GM23248 (cell line): ENCODE results near the gene PFKFB4. TPM values are rescaled to one million over a fixed set of nuclear protein-coding genes. Genes with fewer than 3 reads are reported as not detected.

Experiments used
- DNase-seq: peaks from one replicate; pipeline ENCODE4 v3.0.0-alpha.2; 2015
- H2AFZ ChIP-seq: fragments of 200-600 bp; sonication (generic); 2 replicates; pipeline ENCODE4 v1.6.1; 2016; ENCODE audit warnings: antibody characterized with exemption
- H3F3A ChIP-seq: fragments of 200-600 bp; sonication (generic); 2 replicates; pipeline ENCODE4 v1.6.1; 2016; ENCODE audit warnings: mild to moderate bottlenecking, antibody characterized with exemption, mixed run types; ENCODE audit not compliant: insufficient read depth
- H3K27ac ChIP-seq: fragments of 200-600 bp; sonication (generic); 2 replicates; pipeline ENCODE4 v1.5.1; 2016; ENCODE audit warnings: mild to moderate bottlenecking
- H3K27me3 ChIP-seq: fragments of 200-600 bp; sonication (generic); replicated peaks from 2 replicates; pipeline ENCODE4 v1.6.1; 2016; ENCODE audit warnings: mild to moderate bottlenecking; ENCODE audit not compliant: insufficient read depth
- H3K36me3 ChIP-seq: fragments of 200-600 bp; sonication (generic); 2 replicates; pipeline ENCODE4 v1.6.1; 2016; ENCODE audit warnings: low read depth, mild to moderate bottlenecking
- H3K4me1 ChIP-seq: fragments of 200-600 bp; sonication (generic); 2 replicates; pipeline ENCODE4 v1.6.1; 2016; ENCODE audit warnings: mild to moderate bottlenecking; ENCODE audit not compliant: insufficient read depth
- H3K4me2 ChIP-seq: fragments of 200-600 bp; sonication (generic); one replicate; pipeline ENCODE4 v1.6.1; 2016; ENCODE audit warnings: mild to moderate bottlenecking; ENCODE audit not compliant: unreplicated experiment
- H3K4me3 ChIP-seq: fragments of 200-600 bp; sonication (generic); 2 replicates; pipeline ENCODE4 v1.5.1; 2016; ENCODE audit warnings: mild to moderate bottlenecking
- H3K79me2 ChIP-seq: fragments of 200-600 bp; sonication (generic); 2 replicates; pipeline ENCODE4 v1.6.1; 2016; ENCODE audit warnings: mild to moderate bottlenecking; ENCODE audit not compliant: insufficient read depth
- H3K9ac ChIP-seq: fragments of 200-600 bp; sonication (generic); 2 replicates; pipeline ENCODE4 v1.6.1; 2016; ENCODE audit warnings: mild to moderate bottlenecking
- H3K9me2 ChIP-seq: fragments of 200-600 bp; sonication (generic); 2 replicates; pipeline ENCODE4 v1.6.1; 2016; ENCODE audit warnings: mixed run types, mild to moderate bottlenecking, moderate library complexity; ENCODE audit not compliant: insufficient read depth
- H3K9me3 ChIP-seq: fragments of 200-600 bp; sonication (generic); one replicate; pipeline ENCODE4 v1.6.1; 2017; ENCODE audit warnings: low read depth
- H4K20me1 ChIP-seq: fragments of 200-600 bp; sonication (generic); 2 replicates; pipeline ENCODE4 v1.6.0; 2016; ENCODE audit not compliant: insufficient read depth
- EZH2 ChIP-seq: fragments of 200-600 bp; sonication (generic); IDR thresholded peaks from 2 replicates; pipeline ENCODE4 v1.6.1; 2018; ENCODE audit warnings: antibody characterized with exemption, mild to moderate bottlenecking; ENCODE audit not compliant: insufficient read depth, poor library complexity, severe bottlenecking
- EZH2phosphoT487 ChIP-seq: fragments of 200-600 bp; sonication (generic); IDR thresholded peaks from 2 replicates; pipeline ENCODE4 v1.6.1; 2018; ENCODE audit warnings: antibody characterized with exemption, moderate library complexity, mild to moderate bottlenecking, low read depth; ENCODE audit not compliant: insufficient read depth
- WGBS, 2 experiments: methylation state at CpG; one replicate each; pipeline ENCODE4 v1.1.6; 2015 to 2017; ENCODE audit warnings: low lambda C conversion rate in 2 of 2, low coverage in 1 of 2; ENCODE audit errors: missing lambda C conversion rate in 2 of 2; 5-methylcytosine and 5-hydroxymethylcytosine counted together
- in situ Hi-C: fragments of 300-500 bp; cut with MboI; formaldehyde crosslinking; loops from 2 replicates; pipeline ENCODE4 v1.15.0; 2020
- polyA plus RNA-seq: library from polyadenylated mRNA; unstranded; fragments of >200 nt; fragmentation: Nextera tagmentation; extraction: Ambion mirVana; gene quantifications from 2 replicates; pipeline ENCODE4 v1.2.1, GENCODE V29; 2016
- total RNA-seq: library from RNA; depleted of rRNA; stranded (reverse); fragments of >200 nt; shearing (Covaris generic); gene quantifications from 2 replicates; pipeline ENCODE4 v1.2.3, GENCODE V29; 2014

The PFKFB4 gene
- total and polyA plus RNA-seq, 2 experiments from 2014 or later: 10.1 to 15.3 TPM

- Histone ChIP-seq H3K27ac (no peak overlapping the region), H3K4me3 (no peak overlapping the region), H3K9me3 (no peaks in the 10 kb centered on the region), H3K9me2 (no peaks in the 10 kb centered on the region), H4K20me1 (no peaks in the 10 kb centered on the region), H3K27me3 (no peaks in the 10 kb centered on the region), H3K9ac (no peak overlapping the region), H3K36me3 (peaks cover 17% of the 10 kb centered on the region; the same call in 1 of the 2 replicates), H2AFZ (no peak overlapping the region), H3F3A (peaks cover 41% of the 10 kb centered on the region), H3K4me2 (no peak overlapping the region), H3K4me1 (peaks cover 52% of the 10 kb centered on the region), H3K79me2 (peaks cover 7% of the 10 kb centered on the region; the same call in 1 of the 2 replicates)
- 83 to 86% methylated on average over 8 of the region's 8 CpGs for WGBS, 2 experiments
- in situ Hi-C loops: no loop called here
- TF ChIP-seq EZH2: no peak
- TF ChIP-seq EZH2phosphoT487: no peak
- no peak for DNase-seq
Observed at GRCh38 chr3:48596676-48597407, 40.2 kb upstream of the PFKFB4 start.

- Histone ChIP-seq H3F3A (peaks cover 34% of the 10 kb centered on the region), H3K27me3 (no peaks in the 10 kb centered on the region), H3K4me3 (no peak overlapping the region), H3K4me2 (peak overlapping the region; percentile 76), H3K79me2 (peaks cover 7% of the 10 kb centered on the region; the same call in 1 of the 2 replicates), H3K9me3 (no peaks in the 10 kb centered on the region), H3K4me1 (peaks cover 52% of the 10 kb centered on the region), H4K20me1 (no peaks in the 10 kb centered on the region), H2AFZ (no peak overlapping the region), H3K9ac (peak overlapping the region; percentile 14; the same call in 1 of the 2 replicates), H3K36me3 (peaks cover 17% of the 10 kb centered on the region; the same call in 1 of the 2 replicates), H3K27ac (peak overlapping the region; percentile 44), H3K9me2 (no peaks in the 10 kb centered on the region)
- TF ChIP-seq EZH2 (no peak), EZH2phosphoT487 (no peak)
- in situ Hi-C loops: no loop called here
- 85 to 88% methylated on average over 5 of the region's 5 CpGs for WGBS, 2 experiments
- no peak for DNase-seq
Observed at GRCh38 chr3:48596157-48596556, 39.6 kb upstream of the PFKFB4 start.

- TF ChIP-seq EZH2: no peak
- no peak for TF ChIP-seq EZH2phosphoT487
- Histone ChIP-seq H3K4me3 (peak overlapping the region; percentile 68), H3K4me1 (peaks cover 52% of the 10 kb centered on the region), H3K9me2 (no peaks in the 10 kb centered on the region), H3K36me3 (peaks cover 12% of the 10 kb centered on the region; the same call in 1 of the 2 replicates), H3K79me2 (peaks cover 7% of the 10 kb centered on the region; the same call in 1 of the 2 replicates), H3K27me3 (no peaks in the 10 kb centered on the region), H3K27ac (peak overlapping the region; percentile 44), H3K9ac (peak overlapping the region; percentile 72; the same call in 1 of the 2 replicates), H3F3A (peaks cover 32% of the 10 kb centered on the region), H4K20me1 (no peaks in the 10 kb centered on the region), H2AFZ (no peak overlapping the region), H3K9me3 (no peaks in the 10 kb centered on the region), H3K4me2 (peak overlapping the region; percentile 76)
- DNase-seq: peak; percentile 97
- 1 to 3% methylated on average over 10 of the region's 10 CpGs for WGBS, 2 experiments
- in situ Hi-C loops: no loop called here
Observed at GRCh38 chr3:48595526-48596121, 39.0 kb upstream of the PFKFB4 start.

- peak within 1 kb of the TSS; percentile 44 for H3K27ac ChIP-seq
- DNase-seq: peak; percentile 51
- peaks cover 9% of the 10 kb centered on the region; the same call in 1 of the 2 replicates for H3K36me3 ChIP-seq
- H3K9me2 ChIP-seq: no peaks in the 10 kb centered on the region
- no peaks in the 10 kb centered on the region for H3K27me3 ChIP-seq
- peak within 1 kb of the TSS; percentile 68 for H3K4me3 ChIP-seq
- H3K9me3 ChIP-seq: no peaks in the 10 kb centered on the region
- peak within 1 kb of the TSS; percentile 76 for H3K4me2 ChIP-seq
- 3% methylated on average over 19 to 25 of the region's 35 CpGs for WGBS, 2 experiments
- in situ Hi-C loops: no loop called here
- peaks cover 7% of the 10 kb centered on the region; the same call in 1 of the 2 replicates for H3K79me2 ChIP-seq
- peak within 1 kb of the TSS; percentile 72 for H3K9ac ChIP-seq
- no peak for TF ChIP-seq EZH2
- TF ChIP-seq EZH2phosphoT487: no peak
- H3F3A ChIP-seq: peaks cover 27% of the 10 kb centered on the region
- no peaks in the 10 kb centered on the region for H4K20me1 ChIP-seq
- peaks cover 52% of the 10 kb centered on the region for H3K4me1 ChIP-seq
- H2AFZ ChIP-seq: peak within 1 kb of the TSS; percentile 64
Observed at GRCh38 chr3:48595075-48595525, 38.5 kb upstream of the PFKFB4 start, which contains the start of gene COL7A1. TSS of gene COL7A1 (minus strand) at chr3:48595329. CDS start at chr3:48595159, 170 bp downstream.
